Memory B cell (primary cell): ENCODE results near the gene FGD6.
A peak's percentile ranks its signal among the peaks of the same experiment; 100 is the strongest.

Source experiments
- ATAC-seq: fragments of 150-1000 bp; cut with Tn5 transposase; 2 replicates; pipeline ENCODE4 v1.10.0; 2021; ENCODE audit warnings: low read depth, mild to moderate bottlenecking, moderate library complexity
- DNase-seq, 2 donors: peaks; one replicate each; pipeline ENCODE4 v3.0.0; 2022; ENCODE audit warnings: low spot score in 2 of 2
- H3K27ac Mint-ChIP-seq: one replicate; pipeline ENCODE4 v1.8.0; 2022; ENCODE audit warnings: mild to moderate bottlenecking, moderate library complexity, mixed read lengths
- H3K27me3 Mint-ChIP-seq: one replicate; pipeline ENCODE4 v1.8.0; 2022; ENCODE audit warnings: mixed read lengths
- H3K36me3 Mint-ChIP-seq: one replicate; pipeline ENCODE4 v1.8.0; 2022; ENCODE audit warnings: mild to moderate bottlenecking, mixed read lengths
- H3K4me1 Mint-ChIP-seq: one replicate; pipeline ENCODE4 v1.8.0; 2022; ENCODE audit warnings: mixed read lengths
- H3K4me3 Mint-ChIP-seq: one replicate; pipeline ENCODE4 v1.8.0; 2022; ENCODE audit warnings: mild to moderate bottlenecking, moderate library complexity, mixed read lengths
- H3K9me3 Mint-ChIP-seq: one replicate; pipeline ENCODE4 v1.8.0; 2022; ENCODE audit warnings: mixed read lengths

FGD6 gene

DNA sequence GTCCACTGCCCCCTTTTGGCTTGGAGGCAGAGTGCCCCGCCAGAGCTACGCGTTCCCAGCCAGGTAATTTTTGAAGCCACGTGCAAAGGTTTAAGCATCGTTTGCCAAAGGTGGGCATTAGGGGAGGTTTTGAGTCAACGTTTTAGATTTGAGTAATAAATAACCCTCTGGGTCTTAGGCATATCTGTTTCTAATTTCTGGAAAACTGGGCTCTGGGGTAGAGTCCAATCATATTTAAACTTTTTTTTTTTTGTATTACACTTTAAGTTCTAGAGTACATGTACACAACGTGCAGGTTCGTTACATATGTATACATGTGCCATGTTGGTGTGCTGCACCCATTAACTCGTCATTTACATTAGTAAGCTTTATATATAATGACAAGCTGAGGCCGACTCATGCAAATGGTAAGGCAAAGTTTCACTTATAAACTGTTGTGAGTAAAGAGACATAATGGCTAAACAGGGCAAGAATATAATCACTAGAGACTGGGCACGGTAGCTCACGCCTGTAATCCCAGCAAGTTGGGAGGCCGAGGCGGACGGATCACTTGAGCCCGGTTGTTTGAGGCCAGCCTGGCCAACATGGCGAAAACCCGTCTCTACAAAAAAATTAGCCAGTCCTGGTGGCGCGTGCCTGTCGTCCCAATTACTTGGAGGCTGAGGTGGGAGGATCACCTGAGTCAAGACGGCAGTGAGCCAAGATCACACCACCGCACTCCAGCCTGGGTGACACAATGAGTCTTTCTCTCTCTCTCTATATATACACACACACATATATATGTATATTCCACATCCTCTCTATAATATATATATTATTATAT lies 143.4 kb downstream of the FGD6 start:
- H3K9me3 Mint-ChIP-seq: no peaks in the 10 kb centered on the region
- ATAC-seq: no peak
- DNase-seq: no peak
- peak overlapping the region; percentile 85 for H3K27ac Mint-ChIP-seq
- H3K4me3 Mint-ChIP-seq: peak overlapping the region; percentile 95
- peaks cover 10% of the 10 kb centered on the region for H3K4me1 Mint-ChIP-seq
- H3K36me3 Mint-ChIP-seq: peaks cover 2% of the 10 kb centered on the region
- no peaks in the 10 kb centered on the region for H3K27me3 Mint-ChIP-seq

DNA sequence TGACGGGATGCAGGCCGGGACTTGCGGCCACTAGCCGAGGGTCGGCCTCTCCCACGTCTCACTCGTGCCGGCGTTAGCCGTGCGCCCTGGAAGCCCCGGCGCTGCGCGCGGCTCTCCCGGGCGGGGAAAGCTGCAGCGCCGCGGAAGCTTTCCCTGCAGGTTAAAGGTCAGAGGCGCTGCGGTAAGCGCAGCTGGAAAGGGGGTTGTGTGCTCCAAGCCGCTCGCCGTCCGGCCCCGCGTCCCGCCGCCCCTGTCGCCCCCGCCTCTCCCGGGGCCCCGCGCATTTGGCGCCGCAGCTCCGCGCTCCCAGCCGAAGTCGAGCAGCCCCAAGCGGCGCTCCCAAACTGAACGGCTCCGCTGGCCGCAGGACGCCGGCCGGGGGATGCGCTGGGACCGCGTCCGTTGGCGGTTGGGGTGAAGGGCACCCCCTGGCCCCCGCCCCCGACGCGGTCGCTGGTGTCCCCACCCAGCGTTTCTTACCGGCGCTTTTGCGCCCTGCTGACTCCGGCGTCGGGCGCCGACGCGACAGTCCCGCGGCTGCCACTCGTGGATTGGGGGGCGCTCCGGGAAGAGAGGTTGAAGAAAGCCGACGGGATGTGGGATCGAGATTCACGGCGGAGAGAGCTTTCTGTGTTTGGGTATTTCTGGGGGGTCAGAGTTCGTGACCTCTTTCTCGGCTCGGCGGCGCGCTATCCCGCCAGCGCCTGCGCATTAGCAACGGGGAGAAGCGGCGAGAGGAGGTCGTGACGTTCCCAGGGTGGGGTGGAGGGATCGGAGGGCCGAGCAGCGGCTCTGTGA lies 144.2 kb downstream of the FGD6 start, which contains the start of gene NR2C1:
Gene NR2C1, minus strand, starts transcription at position 719 of the 798 bp plus-strand sequence. CDS start 6,234 bp downstream, outside the sequence.
- Mint-ChIP-seq H3K27ac (peak within 1 kb of the TSS; percentile 85), H3K36me3 (peaks cover 3% of the 10 kb centered on the region), H3K4me1 (peaks cover 10% of the 10 kb centered on the region), H3K4me3 (peak within 1 kb of the TSS; percentile 95), H3K9me3 (no peaks in the 10 kb centered on the region), H3K27me3 (no peaks in the 10 kb centered on the region)
- peak; percentile 82 to 91 for DNase-seq
- ATAC-seq: peak; percentile 97

DNA sequence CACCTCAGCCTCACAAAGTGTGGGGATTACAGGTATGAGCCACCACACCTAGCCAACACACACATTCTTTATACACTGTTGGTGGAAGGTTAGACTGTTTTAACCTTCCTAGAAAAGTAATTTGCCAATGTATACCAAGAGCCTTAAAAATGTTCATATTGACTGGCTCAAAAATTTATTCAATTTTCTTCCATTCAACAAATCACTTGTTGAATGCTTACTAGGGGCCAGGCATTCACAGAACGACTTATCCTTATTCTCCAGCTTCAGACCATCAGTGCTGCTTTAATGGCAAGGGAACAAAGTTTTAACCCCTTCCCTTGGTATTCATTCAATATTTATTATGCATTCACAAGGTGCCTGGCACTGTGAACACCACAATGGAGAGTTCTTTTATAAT lies 146.9 kb downstream of the FGD6 start:
- no peaks in the 10 kb centered on the region for H3K9me3 Mint-ChIP-seq
- peaks cover 12% of the 10 kb centered on the region for H3K4me1 Mint-ChIP-seq
- no peak for DNase-seq
- no peak overlapping the region for H3K27ac Mint-ChIP-seq
- no peak overlapping the region for H3K4me3 Mint-ChIP-seq
- ATAC-seq: no peak
- H3K27me3 Mint-ChIP-seq: no peaks in the 10 kb centered on the region
- H3K36me3 Mint-ChIP-seq: peaks cover 9% of the 10 kb centered on the region

DNA sequence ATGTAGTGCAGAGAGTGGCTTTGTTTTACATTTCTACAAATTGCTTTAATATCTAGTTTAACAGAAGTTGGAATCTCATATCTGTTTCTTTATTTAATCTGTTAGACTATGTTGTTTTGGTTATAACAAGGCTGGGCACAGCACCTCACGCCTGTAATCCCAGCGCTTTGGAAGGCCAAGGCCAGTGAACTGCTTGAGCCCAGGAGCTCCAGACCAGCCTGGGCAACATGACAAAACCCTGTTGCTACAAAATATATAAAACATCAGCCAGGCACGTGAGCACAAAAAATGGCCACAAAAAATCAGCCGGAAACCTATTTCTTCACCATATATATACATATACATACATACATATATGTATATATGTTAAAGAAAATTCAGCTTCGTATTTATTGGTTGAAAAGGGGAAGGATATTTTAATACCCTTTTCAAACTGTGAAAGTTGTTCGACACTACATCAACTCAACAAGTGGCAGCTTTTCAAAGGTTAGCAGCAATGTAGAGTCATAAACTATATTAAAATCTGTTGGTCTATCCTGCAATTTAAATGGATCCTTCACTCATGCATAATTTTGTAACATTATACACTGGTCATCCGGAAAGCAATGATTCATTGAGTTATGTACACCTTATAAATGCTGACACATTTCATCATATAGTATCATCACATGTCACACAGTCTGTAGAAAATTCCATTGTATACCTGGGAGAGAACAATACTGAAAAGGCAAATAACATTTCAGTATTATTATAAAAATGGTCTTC lies 151.0 kb downstream of the FGD6 start:
- DNase-seq (no peak), ATAC-seq (no peak)
- H3K4me1 Mint-ChIP-seq: peaks cover 13% of the 10 kb centered on the region
- H3K4me3 Mint-ChIP-seq: no peak overlapping the region
- no peaks in the 10 kb centered on the region for H3K27me3 Mint-ChIP-seq
- no peaks in the 10 kb centered on the region for H3K9me3 Mint-ChIP-seq
- no peak overlapping the region for H3K27ac Mint-ChIP-seq
- H3K36me3 Mint-ChIP-seq: peaks cover 18% of the 10 kb centered on the region

DNA sequence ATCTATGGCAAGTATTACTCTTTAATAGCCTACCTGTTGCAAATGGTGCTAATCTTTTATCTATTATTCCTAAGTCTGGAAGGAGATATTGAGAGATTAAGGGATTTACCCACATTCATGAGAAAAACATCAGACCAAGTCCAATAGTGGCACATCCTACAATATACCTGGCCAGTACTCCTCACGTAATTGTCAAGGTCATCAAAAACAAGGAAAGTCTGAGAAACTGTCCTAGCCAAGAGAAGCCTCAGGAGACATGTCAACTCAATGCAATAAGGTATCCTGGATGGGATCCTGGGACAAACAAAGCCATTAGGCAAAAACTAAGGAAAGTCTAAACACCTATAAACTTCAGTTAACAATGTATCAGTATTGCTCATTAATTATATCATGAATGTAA lies 156.3 kb downstream of the FGD6 start:
- Mint-ChIP-seq H3K4me3 (no peak overlapping the region), H3K36me3 (peaks cover 15% of the 10 kb centered on the region), H3K9me3 (no peaks in the 10 kb centered on the region), H3K27me3 (no peaks in the 10 kb centered on the region), H3K27ac (no peak overlapping the region), H3K4me1 (peaks cover 3% of the 10 kb centered on the region)
- DNase-seq: no peak
- no peak for ATAC-seq

DNA sequence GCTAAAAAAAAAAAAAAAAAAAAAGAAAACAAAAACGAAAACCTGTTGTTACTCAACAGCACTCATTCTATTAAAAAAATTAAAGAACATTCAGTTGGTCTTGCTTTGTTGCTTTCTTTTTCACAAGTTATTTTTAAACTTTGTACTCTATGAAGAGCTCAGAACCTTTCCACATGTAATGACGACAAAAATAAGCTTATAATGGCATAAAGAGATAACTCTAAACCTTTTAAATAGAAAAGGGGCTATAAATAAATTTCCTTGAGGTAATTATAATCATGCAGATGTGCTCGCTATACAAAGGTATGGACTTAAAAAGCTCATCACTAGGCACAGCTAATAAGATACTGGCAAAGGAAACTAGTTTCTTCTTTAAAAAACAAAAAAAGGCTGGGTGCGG lies 157.3 kb downstream of the FGD6 start:
- ATAC-seq (no peak), DNase-seq (no peak)
- Mint-ChIP-seq H3K4me3 (no peak overlapping the region), H3K9me3 (no peaks in the 10 kb centered on the region), H3K36me3 (peaks cover 15% of the 10 kb centered on the region), H3K27me3 (no peaks in the 10 kb centered on the region), H3K27ac (no peak overlapping the region), H3K4me1 (peaks cover 3% of the 10 kb centered on the region)

DNA sequence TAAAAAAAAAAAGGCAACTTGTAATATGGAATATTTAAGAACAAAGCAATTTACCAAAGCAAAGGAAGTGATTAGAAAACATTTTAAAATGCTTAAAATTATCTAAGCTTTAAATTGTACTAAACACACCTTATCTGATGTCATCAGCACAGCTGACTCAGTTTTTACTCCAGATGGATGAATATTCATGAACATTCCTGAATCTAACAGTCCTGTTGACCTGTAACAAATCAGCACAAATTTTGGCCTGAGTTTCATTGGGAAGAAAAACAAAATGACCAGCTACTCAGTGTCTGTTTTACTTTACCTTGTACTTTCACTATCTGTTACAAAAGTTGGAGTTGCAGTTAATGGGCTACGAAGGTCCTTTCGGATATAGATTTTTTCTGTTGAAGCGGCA lies 159.8 kb downstream of the FGD6 start:
- Mint-ChIP-seq H3K4me3 (no peak overlapping the region), H3K9me3 (no peaks in the 10 kb centered on the region), H3K36me3 (peaks cover 13% of the 10 kb centered on the region), H3K27ac (no peak overlapping the region), H3K4me1 (no peaks in the 10 kb centered on the region), H3K27me3 (no peaks in the 10 kb centered on the region)
- DNase-seq (no peak), ATAC-seq (no peak)

DNA sequence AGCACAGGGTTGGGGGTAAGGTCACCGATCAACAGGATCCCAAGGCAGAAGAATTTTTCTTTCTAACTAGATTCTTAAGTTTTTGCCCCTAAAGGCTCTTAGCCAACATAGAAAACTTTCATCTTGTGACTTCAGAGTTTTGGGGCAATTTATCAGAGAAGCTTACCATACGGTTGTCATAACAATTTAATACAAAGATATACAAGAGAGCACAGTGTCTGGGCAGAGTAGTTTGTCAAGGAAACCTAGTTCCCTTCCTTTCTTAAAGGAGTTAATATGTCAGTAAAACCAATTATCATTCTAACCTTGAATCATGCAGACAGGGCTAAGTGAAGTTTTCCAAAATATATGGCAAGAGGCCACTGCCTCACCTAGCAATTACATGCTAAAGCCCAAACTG lies 162.2 kb downstream of the FGD6 start:
- DNase-seq (no peak), ATAC-seq (no peak)
- H3K9me3 Mint-ChIP-seq: no peaks in the 10 kb centered on the region
- H3K27ac Mint-ChIP-seq: no peak overlapping the region
- no peak overlapping the region for H3K4me3 Mint-ChIP-seq
- peaks cover 9% of the 10 kb centered on the region for H3K36me3 Mint-ChIP-seq
- no peaks in the 10 kb centered on the region for H3K27me3 Mint-ChIP-seq
- H3K4me1 Mint-ChIP-seq: no peaks in the 10 kb centered on the region

DNA sequence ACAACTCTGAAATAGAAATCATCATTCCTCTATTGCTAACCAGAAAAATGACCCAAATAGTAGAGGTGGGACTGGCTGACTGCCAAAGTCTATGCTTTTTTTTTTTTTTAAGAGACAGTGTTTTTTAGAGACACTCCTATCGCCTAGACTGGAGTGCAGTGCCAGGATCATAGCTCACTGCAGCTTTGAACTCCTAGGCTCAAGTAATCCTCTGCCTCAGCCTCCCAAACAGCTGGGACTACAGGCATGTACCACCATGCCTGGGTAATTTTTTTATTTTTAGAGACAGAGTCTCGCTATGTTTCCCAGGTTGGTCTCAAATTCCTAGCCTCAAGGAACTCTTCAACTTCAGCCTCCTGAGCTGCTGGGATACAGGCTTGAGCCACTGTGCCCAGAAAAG lies 163.1 kb downstream of the FGD6 start:
- Mint-ChIP-seq H3K27ac (no peak overlapping the region), H3K9me3 (no peaks in the 10 kb centered on the region), H3K4me3 (no peak overlapping the region), H3K36me3 (peaks cover 9% of the 10 kb centered on the region), H3K4me1 (no peaks in the 10 kb centered on the region), H3K27me3 (no peaks in the 10 kb centered on the region)
- ATAC-seq (no peak), DNase-seq (no peak)

DNA sequence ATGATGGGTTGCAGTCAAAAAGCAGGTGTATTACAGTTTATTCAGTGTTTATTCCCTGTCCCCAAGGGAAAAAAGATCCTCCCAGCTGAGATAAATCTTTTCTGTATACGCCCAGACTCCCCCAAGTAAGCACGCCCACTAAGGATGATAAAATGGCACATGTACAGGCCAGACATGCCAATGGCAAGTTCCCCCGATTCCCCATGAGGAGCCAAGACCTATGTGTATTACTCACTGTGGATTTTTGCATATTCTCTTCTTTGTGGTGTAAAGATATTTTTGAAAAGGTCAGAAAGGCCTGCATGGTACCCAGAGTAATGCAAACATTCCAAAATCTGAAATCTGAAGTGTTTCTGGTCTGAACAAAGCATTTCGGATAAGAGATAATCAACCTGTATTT lies 166.0 kb downstream of the FGD6 start:
- Mint-ChIP-seq H3K27me3 (no peaks in the 10 kb centered on the region), H3K4me3 (no peak overlapping the region), H3K9me3 (no peaks in the 10 kb centered on the region), H3K36me3 (peaks cover 18% of the 10 kb centered on the region), H3K4me1 (no peaks in the 10 kb centered on the region), H3K27ac (no peak overlapping the region)
- DNase-seq (no peak), ATAC-seq (no peak)

DNA sequence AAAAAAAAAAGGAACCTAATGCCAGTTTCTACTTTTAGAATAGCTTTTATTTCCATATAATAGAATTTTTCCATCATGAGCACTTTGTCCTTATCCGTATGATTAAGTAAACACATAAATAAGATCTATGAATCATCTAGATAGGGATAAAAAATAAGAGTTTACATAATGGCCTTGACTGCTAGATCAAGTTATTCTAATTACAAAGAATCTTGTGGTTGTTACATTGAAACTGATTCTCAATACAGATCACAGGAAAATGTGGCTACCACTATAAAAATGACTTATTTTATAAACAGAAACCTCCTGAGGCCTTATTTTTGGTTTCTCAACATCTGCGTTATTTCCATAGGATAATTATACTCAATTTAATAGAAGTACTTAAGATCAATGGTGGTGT lies 179.4 kb downstream of the FGD6 start:
- H3K36me3 Mint-ChIP-seq: peaks cover 12% of the 10 kb centered on the region
- no peak for ATAC-seq
- H3K9me3 Mint-ChIP-seq: no peaks in the 10 kb centered on the region
- H3K4me3 Mint-ChIP-seq: no peak overlapping the region
- peaks cover 2% of the 10 kb centered on the region for H3K4me1 Mint-ChIP-seq
- no peaks in the 10 kb centered on the region for H3K27me3 Mint-ChIP-seq
- no peak for DNase-seq
- no peak overlapping the region for H3K27ac Mint-ChIP-seq

DNA sequence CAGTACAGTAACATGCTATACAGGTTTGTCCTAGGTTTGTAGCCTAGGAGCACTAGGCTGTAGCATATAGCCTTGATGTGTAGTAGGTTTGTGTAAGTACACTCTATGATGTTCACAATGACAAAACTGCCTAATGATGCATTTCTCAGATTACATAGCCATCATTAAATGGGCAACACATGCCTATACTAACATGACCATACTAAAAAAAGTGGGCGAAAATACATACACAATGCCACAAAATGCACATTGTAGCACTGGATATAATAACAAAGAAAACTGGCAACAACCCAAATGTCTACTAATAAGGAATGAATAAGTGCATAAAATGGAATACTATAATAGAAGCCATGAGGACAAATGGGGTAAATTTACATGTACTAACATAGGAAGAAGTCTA lies 182.5 kb downstream of the FGD6 start:
- Mint-ChIP-seq H3K27me3 (no peaks in the 10 kb centered on the region), H3K9me3 (no peaks in the 10 kb centered on the region), H3K36me3 (peaks cover 2% of the 10 kb centered on the region), H3K4me3 (no peak overlapping the region), H3K27ac (no peak overlapping the region), H3K4me1 (peaks cover 2% of the 10 kb centered on the region)
- no peak for DNase-seq
- no peak for ATAC-seq
